Neuronal stem cell (in vitro differentiated cells): Measurements from ENCODE around the gene TMED4.
"Not testable (repeated sequence)": the region's sequence is repeated elsewhere in the genome, so short reads cannot be mapped to it uniquely, and the experiment has no call there.

Source experiments
- DNase-seq: peaks from one replicate; pipeline ENCODE4 v3.0.0-alpha.2; 2013; ENCODE audit warnings: low spot score
- H2AFZ ChIP-seq: one replicate; pipeline ENCODE4 v1.6.1; 2013; ENCODE audit warnings: mild to moderate bottlenecking, low read length, inconsistent platforms
- H2AK5ac ChIP-seq: 2 replicates; pipeline ENCODE4 v1.6.1; 2013; ENCODE audit warnings: low read depth, mild to moderate bottlenecking, inconsistent platforms, low read length, moderate library complexity, mixed read lengths
- H2BK120ac ChIP-seq: 2 replicates; pipeline ENCODE4 v1.6.1; 2013; ENCODE audit warnings: low read depth, mild to moderate bottlenecking, inconsistent platforms, low read length, moderate library complexity, mixed read lengths
- H2BK12ac ChIP-seq: one replicate; pipeline ENCODE4 v1.6.1; 2013; ENCODE audit warnings: low read length, inconsistent platforms
- H2BK15ac ChIP-seq: 2 replicates; pipeline ENCODE4 v1.6.1; 2013; ENCODE audit warnings: mild to moderate bottlenecking, low read length, inconsistent platforms, mixed read lengths
- H2BK5ac ChIP-seq: one replicate; pipeline ENCODE4 v1.6.1; 2013; ENCODE audit warnings: inconsistent platforms, mild to moderate bottlenecking, low read length, moderate library complexity
- H3K14ac ChIP-seq: one replicate; pipeline ENCODE4 v1.6.1; 2013; ENCODE audit warnings: low read length, inconsistent platforms
- H3K18ac ChIP-seq: 2 replicates; pipeline ENCODE4 v1.6.1; 2013; ENCODE audit warnings: low read length, inconsistent platforms
- H3K23ac ChIP-seq: 2 replicates; pipeline ENCODE4 v1.6.1; 2013; ENCODE audit warnings: low read depth, mild to moderate bottlenecking, mixed read lengths, low read length, inconsistent platforms; ENCODE audit not compliant: poor library complexity
- H3K27ac ChIP-seq: replicated peaks from 3 replicates; pipeline ENCODE4 v1.5.1; 2013; ENCODE audit warnings: low read length, inconsistent platforms
- H3K27me3 ChIP-seq, 3 experiments: 2 replicates each; pipeline ENCODE4 v1.6.1; 2013; ENCODE audit warnings: low read length in 3 of 3, mild to moderate bottlenecking in 2 of 3, inconsistent platforms in 1 of 3, low read depth in 1 of 3, mixed read lengths in 1 of 3, moderate library complexity in 1 of 3; ENCODE audit not compliant: control insufficient read depth in 3 of 3, insufficient read depth in 3 of 3
- H3K36me3 ChIP-seq, 2 donors: replicated peaks in 1 of 2; 2 replicates each; pipeline ENCODE4 v1.6.1; 2013; ENCODE audit warnings: low read length in 2 of 2; ENCODE audit not compliant: control insufficient read depth in 2 of 2, insufficient read depth in 2 of 2
- H3K4ac ChIP-seq: 2 replicates; pipeline ENCODE4 v1.6.1; 2013; ENCODE audit warnings: inconsistent platforms, mild to moderate bottlenecking, low read length, moderate library complexity
- H3K4me1 ChIP-seq, 2 donors: 1 replicate in 1 of 2; 2 replicates in 1 of 2; pipeline ENCODE4 v1.6.1; 2013; ENCODE audit warnings: low read length in 2 of 2, low read depth in 1 of 2; ENCODE audit not compliant: control insufficient read depth in 2 of 2, insufficient read depth in 1 of 2
- H3K4me2 ChIP-seq: one replicate; pipeline ENCODE4 v1.6.1; 2013; ENCODE audit warnings: mild to moderate bottlenecking, low read length, inconsistent platforms; ENCODE audit not compliant: insufficient read depth, poor library complexity, severe bottlenecking
- H3K4me3 ChIP-seq, 2 donors: 2 replicates each; pipeline ENCODE4 v1.5.1; 2013; ENCODE audit warnings: low read length in 2 of 2, mild to moderate bottlenecking in 2 of 2, inconsistent platforms in 1 of 2, moderate library complexity in 1 of 2
- H3K79me1 ChIP-seq: one replicate; pipeline ENCODE4 v1.6.1; 2013; ENCODE audit warnings: low read depth, mild to moderate bottlenecking, inconsistent platforms, low read length, moderate library complexity
- H3K9ac ChIP-seq: one replicate; pipeline ENCODE4 v1.6.1; 2013; ENCODE audit warnings: mild to moderate bottlenecking, low read depth, low read length, inconsistent platforms; ENCODE audit not compliant: poor library complexity
- H3K9me3 ChIP-seq, 2 donors: replicated peaks in 1 of 2; 2 replicates each; pipeline versions ENCODE3 to v1.6.1; 2013; ENCODE audit warnings: low read length in 2 of 2, mild to moderate bottlenecking in 2 of 2, inconsistent platforms in 1 of 2, low read depth in 1 of 2, mixed read lengths in 1 of 2, moderate library complexity in 1 of 2; ENCODE audit not compliant: control insufficient read depth in 2 of 2, insufficient read depth in 1 of 2
- H4K8ac ChIP-seq: one replicate; pipeline ENCODE4 v1.6.1; 2013; ENCODE audit warnings: low read depth, mild to moderate bottlenecking, inconsistent platforms, low read length, moderate library complexity
- H4K91ac ChIP-seq: one replicate; pipeline ENCODE4 v1.6.1; 2013; ENCODE audit warnings: low read length, low read depth, mild to moderate bottlenecking, inconsistent platforms; ENCODE audit not compliant: poor library complexity
- WGBS, 2 donors: extraction: QIAGEN DNeasy Blood & Tissue Kit; methylation state at CpG; one replicate each; pipeline ENCODE4 v1.1.7; 2013; ENCODE audit warnings: missing lambda C conversion rate in 2 of 2, mixed read lengths in 1 of 2; ENCODE audit not compliant: insufficient read length in 2 of 2, insufficient replicate concordance in 1 of 2; ENCODE audit errors: extremely low coverage in 2 of 2; 5-methylcytosine and 5-hydroxymethylcytosine counted together

The TMED4 gene

GRCh38 chr7:44563171-44563679 lies 18.8 kb downstream of the TMED4 start:
- Histone ChIP-seq H4K91ac (no peak overlapping the region), H3K9ac (peak overlapping the region; percentile 27), H3K23ac (no peak overlapping the region), H3K27ac (no peak overlapping the region), H3K9me3 (peaks cover 0 to 5% of the 10 kb centered on the region in 2 donors), H3K4me1 (peaks cover 0 to 1% of the 10 kb centered on the region in 2 donors), H3K18ac (no peak overlapping the region), H2BK12ac (no peak overlapping the region), H3K27me3 (no peaks in the 10 kb centered on the region), H3K4me3 (peak overlapping the region in 1 of 2 donors; percentile 22), H3K4ac (no peak overlapping the region), H2AK5ac (peak overlapping the region; percentile 66), H2BK5ac (no peak overlapping the region), H3K36me3 (peaks cover 33 to 49% of the 10 kb centered on the region in 2 donors), H4K8ac (no peak overlapping the region), H2BK120ac (no peak overlapping the region), H3K4me2 (no peak overlapping the region), H2BK15ac (no peak overlapping the region), H3K79me1 (no peaks in the 10 kb centered on the region), H3K14ac (peak overlapping the region; percentile 72), H2AFZ (no peak overlapping the region)
- DNase-seq: no peak
- WGBS, 2 donors: no CpG with 5 or more reads among the region's 3 CpGs

- H3K27me3 ChIP-seq, H3K79me1 ChIP-seq, H3K27ac ChIP-seq, H2AK5ac ChIP-seq, H3K4me3 ChIP-seq, H3K4ac ChIP-seq, H3K9me3 ChIP-seq, H4K8ac ChIP-seq, H2BK12ac ChIP-seq, H4K91ac ChIP-seq, H3K4me1 ChIP-seq, H3K23ac ChIP-seq, H2AFZ ChIP-seq, H3K4me2 ChIP-seq, H3K9ac ChIP-seq, DNase-seq, H2BK15ac ChIP-seq, H2BK120ac ChIP-seq, H3K14ac ChIP-seq, H2BK5ac ChIP-seq, H3K18ac ChIP-seq: not testable (repeated sequence)
- WGBS, 2 donors: no CpG with 5 or more reads among the region's 8 CpGs
- peaks cover 27 to 42% of the 10 kb centered on the region in 2 donors for H3K36me3 ChIP-seq
Measured at GRCh38 chr7:44562622-44562962, 19.4 kb downstream of the TMED4 start.

GRCh38 chr7:44561962-44562621 lies 19.9 kb downstream of the TMED4 start:
- Histone ChIP-seq H3K4ac (no peak overlapping the region), H3K27me3 (no peaks in the 10 kb centered on the region), H3K23ac (no peak overlapping the region), H3K4me2 (no peak overlapping the region), H2BK120ac (no peak overlapping the region), H3K4me1 (peaks cover 0 to 1% of the 10 kb centered on the region in 2 donors), H3K9ac (no peak overlapping the region), H3K4me3 (peak overlapping the region in 1 of 2 donors; percentile 32), H3K14ac (no peak overlapping the region), H2AFZ (no peak overlapping the region), H2BK15ac (no peak overlapping the region), H3K79me1 (no peaks in the 10 kb centered on the region), H2BK12ac (no peak overlapping the region), H2AK5ac (no peak overlapping the region), H3K36me3 (peaks cover 23 to 37% of the 10 kb centered on the region in 2 donors), H3K27ac (no peak overlapping the region), H4K91ac (no peak overlapping the region), H3K18ac (no peak overlapping the region), H3K9me3 (peaks cover 0 to 5% of the 10 kb centered on the region in 2 donors), H2BK5ac (no peak overlapping the region), H4K8ac (no peak overlapping the region)
- no CpG with 5 or more reads among the region's 7 CpGs for WGBS, 2 donors
- DNase-seq: no peak

GRCh38 chr7:44561481-44561880 lies 20.6 kb downstream of the TMED4 start:
- no CpG with 5 or more reads among the region's 6 CpGs for WGBS, 2 donors
- Histone ChIP-seq H2AK5ac (no peak overlapping the region), H3K14ac (no peak overlapping the region), H2AFZ (no peak overlapping the region), H2BK120ac (no peak overlapping the region), H3K18ac (no peak overlapping the region), H2BK15ac (no peak overlapping the region), H3K23ac (no peak overlapping the region), H4K91ac (no peak overlapping the region), H3K4me2 (no peak overlapping the region), H3K79me1 (no peaks in the 10 kb centered on the region), H3K36me3 (peaks cover 20 to 31% of the 10 kb centered on the region in 2 donors), H3K4me1 (peaks cover 0 to 1% of the 10 kb centered on the region in 2 donors), H3K4ac (no peak overlapping the region), H3K27ac (no peak overlapping the region), H2BK12ac (no peak overlapping the region), H3K27me3 (no peaks in the 10 kb centered on the region), H3K4me3 (peak overlapping the region in 1 of 2 donors; percentile 32), H3K9ac (no peak overlapping the region), H2BK5ac (no peak overlapping the region), H4K8ac (no peak overlapping the region), H3K9me3 (peaks cover 0 to 5% of the 10 kb centered on the region in 2 donors)
- DNase-seq: no peak
